ENCODE data around the gene SPCS2.
"Not testable (repeated sequence)": the region's sequence is repeated elsewhere in the genome, so short reads cannot be mapped to it uniquely, and the experiment has no call there.

The SPCS2 gene

DNA sequence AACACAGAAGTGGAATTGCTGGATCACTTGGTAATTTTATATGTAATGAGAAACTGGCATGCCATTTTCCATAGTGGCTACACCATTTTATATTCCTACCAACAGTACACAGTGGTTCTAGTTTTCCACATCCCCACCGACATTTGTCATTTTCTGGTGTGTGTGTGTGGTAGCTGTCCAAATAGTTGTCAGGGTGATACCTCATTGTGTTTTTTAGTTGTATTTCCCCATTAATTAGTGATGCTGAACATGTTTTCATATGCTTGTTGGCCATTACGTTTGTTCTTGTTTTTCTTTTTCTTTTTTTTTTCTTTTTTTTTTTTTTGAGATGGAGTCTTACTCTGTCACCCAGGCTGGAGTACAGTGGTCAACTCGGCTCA, 51.9 kb downstream of the SPCS2 start:
- DNase-seq (ENCODE audit: low read depth, low spot score): no peak

DNA sequence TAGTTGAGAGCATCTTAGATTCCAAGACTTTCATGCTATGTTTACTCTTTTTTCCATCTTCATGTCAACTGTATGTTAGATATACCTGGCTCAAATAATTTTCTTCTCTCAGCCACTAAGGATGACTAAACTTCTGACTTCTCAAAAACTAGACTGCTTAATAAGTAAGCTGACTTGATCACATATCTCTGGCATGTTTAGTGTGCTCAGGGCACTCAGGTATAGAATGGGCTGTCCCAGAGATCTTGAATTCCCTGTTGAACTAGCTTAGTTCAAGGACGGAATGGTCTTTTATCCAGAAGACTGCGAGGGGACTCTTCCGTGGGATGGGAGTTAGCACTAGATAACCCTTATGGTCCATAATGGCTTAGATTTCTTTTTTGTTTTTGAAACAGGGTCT, 52.6 kb downstream of the SPCS2 start:
- no peak for DNase-seq (ENCODE audit: low read depth, low spot score)

GRCh38 chr11:75002516-75002915, 53.5 kb downstream of the SPCS2 start:
- DNase-seq (ENCODE audit: low read depth, low spot score): no peak

DNA sequence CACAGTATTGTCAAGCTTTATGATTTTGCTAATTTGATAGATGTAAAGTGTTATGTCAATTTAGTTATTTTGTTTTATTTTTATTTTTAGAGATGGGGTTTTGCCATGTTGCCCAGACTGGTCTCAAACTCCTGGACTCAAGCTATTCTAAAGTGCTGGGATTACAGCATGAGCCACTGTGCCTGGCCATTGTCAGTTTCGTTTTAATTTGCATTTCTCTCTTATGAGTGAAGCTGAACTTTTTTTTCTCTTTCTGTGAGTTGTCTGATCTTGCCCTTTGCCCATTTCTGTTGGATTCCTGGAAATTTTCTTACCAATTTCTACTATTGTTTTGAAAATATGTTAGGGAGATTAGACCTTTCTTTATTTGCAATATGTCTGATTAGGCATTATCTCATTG, 55.1 kb downstream of the SPCS2 start:
- no peak for DNase-seq (ENCODE audit: low read depth, low spot score)

DNA sequence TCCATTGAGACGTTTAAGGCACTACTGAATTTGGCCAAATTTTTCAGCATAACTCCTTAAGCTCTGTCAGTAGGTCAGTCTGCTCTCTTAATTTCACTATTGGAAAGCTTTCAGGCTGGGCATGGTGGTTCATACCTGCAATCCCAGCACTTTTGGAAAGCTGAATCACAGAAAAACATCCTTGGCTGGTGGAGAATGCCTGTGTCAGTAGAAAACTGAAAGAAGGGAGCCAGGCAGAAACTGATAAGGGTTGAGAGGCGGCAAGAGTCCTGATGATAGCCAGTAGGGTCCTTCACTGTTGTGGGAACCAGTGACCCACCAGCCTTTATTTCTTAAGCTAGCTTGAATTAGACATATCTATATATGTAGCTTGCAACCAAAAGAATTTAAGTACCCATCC, 62.3 kb downstream of the SPCS2 start:
- DNase-seq (ENCODE audit: low read depth, low spot score): no peak

DNA sequence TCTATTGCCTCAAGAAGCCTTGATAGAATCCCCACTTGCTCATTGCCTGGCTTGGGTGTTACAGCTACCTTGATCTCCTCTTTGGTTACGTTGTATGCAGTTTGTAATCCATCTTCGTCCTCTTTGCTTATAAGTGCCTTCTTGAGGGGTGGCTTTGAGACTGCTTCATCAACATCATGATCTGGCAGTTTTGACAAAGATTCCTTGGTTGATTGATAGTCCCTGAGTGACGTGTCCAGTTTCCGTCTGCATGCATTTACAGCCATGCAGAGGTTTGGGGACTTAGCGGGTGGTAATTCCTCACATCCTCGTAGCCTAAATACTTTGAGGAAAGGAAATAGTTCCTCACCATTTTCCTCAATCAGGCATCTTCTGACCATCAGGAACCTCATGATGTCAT, 62.8 kb downstream of the SPCS2 start:
- DNase-seq (ENCODE audit: low read depth, low spot score): no peak

GRCh38 chr11:75013051-75013450, 64.0 kb downstream of the SPCS2 start:
- peak; percentile 57 for DNase-seq (ENCODE audit: low read depth, low spot score)

DNA sequence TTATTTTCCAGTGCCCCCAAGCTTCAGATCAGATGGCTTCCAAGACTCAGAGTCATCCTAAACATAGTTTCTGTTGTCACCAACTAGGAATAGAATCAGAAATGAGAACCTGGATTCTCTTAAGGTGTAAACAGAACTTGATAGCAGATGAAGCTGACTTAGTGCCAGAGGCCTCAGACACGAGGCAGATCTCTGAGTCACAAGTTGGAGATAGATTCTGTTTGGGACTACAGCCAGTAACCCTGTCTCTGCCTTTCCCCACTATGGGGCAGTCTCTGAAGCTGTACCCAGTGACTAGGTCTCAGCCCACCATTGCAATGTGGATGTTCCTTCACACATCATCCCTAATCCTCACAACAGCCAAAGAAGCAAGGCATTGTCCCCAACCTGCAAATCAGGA, 65.1 kb downstream of the SPCS2 start:
- peak; percentile 3 for DNase-seq (ENCODE audit: low read depth, low spot score)

DNA sequence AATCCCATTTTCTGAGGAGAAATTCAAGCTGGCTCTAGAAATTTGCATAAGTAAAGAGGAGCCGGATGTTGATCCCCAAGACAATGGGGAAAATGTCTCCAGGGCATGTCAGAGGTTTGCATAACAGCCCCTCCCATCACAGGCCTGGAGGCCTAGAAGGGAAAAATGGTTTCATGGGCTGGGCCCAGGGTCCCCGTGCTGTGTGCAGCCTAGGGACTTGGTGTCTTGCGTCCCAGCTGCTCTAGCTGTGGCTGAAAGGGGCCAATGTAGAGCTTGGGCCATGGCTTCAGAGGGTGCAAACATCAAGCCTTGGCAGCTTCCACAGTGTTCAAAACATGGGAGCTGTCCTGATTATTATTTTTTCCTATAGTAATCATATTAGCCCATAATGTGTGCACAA, 70.1 kb downstream of the SPCS2 start:
- DNase-seq (ENCODE audit: low read depth, low spot score): not testable (repeated sequence)

GRCh38 chr11:75020328-75020727, 71.3 kb downstream of the SPCS2 start:
- DNase-seq (ENCODE audit: low read depth, low spot score): not testable (repeated sequence)

DNA sequence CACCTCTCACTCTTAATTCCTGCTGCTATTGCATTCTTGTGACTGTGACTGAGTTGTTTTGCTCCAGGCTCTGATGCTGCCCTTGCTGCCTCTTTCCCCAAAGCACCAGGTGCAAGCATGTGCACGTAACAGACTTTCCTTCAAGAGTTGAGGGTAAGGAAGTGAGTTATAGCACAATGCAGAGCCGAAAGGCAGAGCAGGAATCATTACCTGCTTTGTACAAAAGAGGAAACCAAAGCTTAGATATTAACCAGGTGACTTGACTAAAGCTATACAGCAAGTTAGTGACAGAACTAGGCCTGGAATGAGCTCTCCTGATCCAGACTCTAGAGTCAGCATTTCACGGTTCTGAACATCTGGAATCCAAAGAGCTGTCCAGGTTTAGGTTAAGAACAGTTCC, 73.2 kb downstream of the SPCS2 start:
- DNase-seq (ENCODE audit: low read depth, low spot score): no peak

DNA sequence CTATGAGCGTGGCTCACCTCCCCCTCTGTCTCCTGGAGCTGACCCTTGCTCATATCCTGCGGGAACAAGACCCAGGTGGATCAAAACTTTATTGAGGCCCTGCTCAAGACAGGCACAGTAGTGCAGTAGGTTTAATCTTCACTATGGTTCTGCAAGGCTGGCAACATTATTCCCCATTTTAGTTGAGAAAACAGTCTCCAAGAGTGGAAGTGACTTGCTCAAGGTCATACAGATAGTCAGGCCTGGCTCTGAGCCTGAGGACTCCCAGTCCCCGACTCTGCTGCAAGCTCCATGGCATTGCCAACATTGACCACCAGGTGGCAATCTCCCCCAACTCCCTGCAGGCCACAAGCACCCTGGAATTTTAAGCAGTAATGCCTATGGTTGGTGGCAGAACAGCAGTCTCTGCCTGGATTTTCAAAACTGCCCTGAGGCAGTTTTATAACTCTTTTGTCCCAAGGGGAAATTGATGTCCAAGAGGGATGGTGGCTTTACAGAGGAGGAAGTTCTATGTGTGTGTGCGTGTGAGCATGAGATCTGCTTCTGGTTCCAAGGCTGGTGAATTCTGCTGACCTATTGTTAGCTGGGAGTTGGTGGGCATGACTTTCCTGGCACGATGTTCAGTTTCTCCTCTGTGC, 73.8 kb downstream of the SPCS2 start:
- DNase-seq (ENCODE audit: low read depth, low spot score): peak; percentile 94

DNA sequence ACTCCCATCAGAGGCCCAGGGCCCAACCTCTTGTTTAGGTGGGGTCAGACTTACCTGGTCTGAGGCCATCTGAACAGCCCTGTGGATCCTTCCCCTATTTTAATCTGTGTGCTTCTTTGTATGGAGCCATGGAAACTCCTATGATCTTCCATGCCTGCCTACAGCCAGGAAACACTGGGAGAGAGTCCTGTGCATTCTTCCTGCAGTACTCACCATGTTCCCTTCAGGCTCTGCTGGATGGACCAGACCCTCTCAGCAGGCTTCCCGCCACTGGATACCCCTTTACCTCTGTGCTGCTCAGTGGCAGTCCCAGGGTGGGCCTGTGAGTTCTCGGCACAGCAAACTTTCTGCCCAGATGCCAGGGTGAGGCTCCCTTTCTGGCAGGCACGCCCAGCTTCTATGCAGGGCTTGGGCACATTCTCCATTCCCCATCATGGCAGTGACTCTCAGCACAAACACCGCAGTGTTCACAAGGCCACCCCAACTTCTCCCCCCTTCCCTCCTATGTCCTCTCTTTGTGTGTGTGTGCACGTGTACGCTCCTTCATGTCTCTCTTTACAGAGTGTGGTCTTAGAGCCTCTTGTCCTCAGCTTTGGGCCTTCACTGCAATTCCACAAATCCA, 74.5 kb downstream of the SPCS2 start:
- DNase-seq (ENCODE audit: low read depth, low spot score): no peak

GRCh38 chr11:75024068-75024449, 75.0 kb downstream of the SPCS2 start:
- no peak for DNase-seq (ENCODE audit: low read depth, low spot score)

- no peak for DNase-seq (ENCODE audit: low read depth, low spot score)
These were observed 75.7 kb downstream of the SPCS2 start for GRCh38 chr11:75024764-75025211.

DNA sequence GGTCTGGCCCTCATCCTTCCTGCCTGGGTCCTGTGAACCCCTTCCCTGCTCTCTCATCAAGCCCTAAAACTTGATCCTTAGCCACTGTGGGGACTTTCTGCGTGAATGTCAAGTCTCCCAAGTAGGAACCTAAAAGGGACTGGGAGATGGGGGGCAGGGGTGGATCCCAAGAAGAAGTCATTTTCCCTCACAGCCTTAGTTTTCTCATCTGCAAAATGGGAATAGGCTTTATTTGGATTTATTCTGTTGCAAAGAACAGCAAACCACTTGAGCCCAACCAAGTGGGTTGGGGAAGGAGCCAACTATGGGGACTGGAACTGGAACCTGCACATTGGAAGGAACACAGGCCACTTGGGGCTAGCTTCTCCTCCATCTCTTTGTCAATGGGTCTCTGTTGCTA, 76.5 kb downstream of the SPCS2 start:
- no peak for DNase-seq (ENCODE audit: low read depth, low spot score)

DNA sequence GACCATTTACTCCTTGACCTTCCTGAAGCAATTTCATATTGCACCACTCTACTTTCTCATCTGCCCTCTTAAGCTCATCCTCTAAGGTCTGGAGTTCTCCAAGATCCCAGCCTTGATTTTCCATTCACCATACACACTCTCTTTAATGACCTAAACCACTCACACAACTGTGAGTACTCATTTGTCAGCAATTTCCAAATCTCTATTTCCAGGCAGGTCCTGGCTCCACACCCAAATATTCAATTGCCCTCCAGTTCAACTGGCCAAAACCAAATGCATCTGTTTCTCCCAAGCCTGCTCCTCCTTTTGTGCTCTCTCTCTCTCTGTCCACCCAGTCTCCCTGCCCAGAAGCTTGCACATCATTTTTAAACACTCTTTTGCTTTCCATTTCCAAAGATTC, 79.3 kb downstream of the SPCS2 start:
- no peak for DNase-seq (ENCODE audit: low read depth, low spot score)
